Measurements from ENCODE around the gene NFE2L2. TPM values are rescaled to one million over a fixed set of nuclear protein-coding genes. Genes with fewer than 3 reads are reported as not detected.
A peak's percentile ranks its signal among the peaks of the same experiment; 100 is the strongest.

The NFE2L2 gene
- total and polyA plus RNA-seq, 9 of the 15 experiments (the other 6 are each of a cell fraction or from before 2014, with no cell fraction given) = 29.3 to 120 (median 59.3) TPM

- TF ChIP-seq ZBTB33 (CRISPR knock-in tag; IDR thresholded peaks at IDR 0.05) (peak; percentile 34; the same call in 1 of the 2 replicates), PHF20 (IDR thresholded peaks at IDR 0.05; ENCODE audit: partially characterized antibody) (no peak), RBM25 (IDR thresholded peaks at IDR 0.05; ENCODE audit: low read depth, low read length, severe bottlenecking) (peak; percentile 39), JUN (IDR thresholded peaks at IDR 0.05; ENCODE audit: borderline replicate concordance, low read depth, low read length) (no peak), JUN (CRISPR knock-in tag; IDR thresholded peaks at IDR 0.05; ENCODE audit: borderline replicate concordance) (peak; percentile 79; the same call in 1 of the 2 replicates), KHSRP (IDR thresholded peaks at IDR 0.05) (no peak), THAP7 (CRISPR knock-in tag; IDR thresholded peaks at IDR 0.05) (peak; percentile 44; the same call in 1 of the 2 replicates), GTF2E2 (tag; IDR thresholded peaks at IDR 0.05) (peak; percentile 59; the same call in 1 of the 2 replicates), CAMTA2 (CRISPR knock-in tag; conservative IDR thresholded peaks at IDR 0.05) (0 out of 2 replicates have a peak, but pooled peaks have one; percentile 32), HMGXB4 (CRISPR knock-in tag; IDR thresholded peaks at IDR 0.05) (0 out of 2 replicates have a peak, but pooled peaks have one; percentile 55), FOXP1 (CRISPR knock-in tag; IDR thresholded peaks at IDR 0.05) (peak; percentile 90), E2F3 (CRISPR knock-in tag; IDR thresholded peaks at IDR 0.05) (no peak), MAX (CRISPR knock-in tag; IDR thresholded peaks at IDR 0.05) (no peak; the same call in 1 of the 2 replicates), ZNF282 (CRISPR knock-in tag; IDR thresholded peaks at IDR 0.05) (peak; percentile 11; the same call in 1 of the 2 replicates), NRF1 (conservative IDR thresholded peaks at IDR 0.05 in 1 of 2, IDR thresholded peaks at IDR 0.05 in 1 of 2) (peak; percentile 86 to 87), SUPT5H (IDR thresholded peaks at IDR 0.05) (0 out of 2 replicates have a peak, but pooled peaks have one; percentile 8), CGGBP1 (CRISPR knock-in tag; IDR thresholded peaks at IDR 0.05) (0 out of 2 replicates have a peak, but pooled peaks have one; percentile 25), FOXA3 (CRISPR knock-in tag; conservative IDR thresholded peaks at IDR 0.05 in 1 of 2, IDR thresholded peaks at IDR 0.05 in 1 of 2) (0 out of 4 replicates have a peak, but pooled peaks of 1 of the 2 experiments have one; percentile 42), NR2F6 (CRISPR knock-in tag; IDR thresholded peaks at IDR 0.05) (0 out of 2 replicates have a peak, but pooled peaks have one; percentile 34), NUFIP1 (IDR thresholded peaks at IDR 0.05; ENCODE audit: partially characterized antibody) (no peak), MED1 (CRISPR knock-in tag; IDR thresholded peaks at IDR 0.05; ENCODE audit: borderline replicate concordance) (peak; percentile 74; the same call in 1 of the 2 replicates), ZBTB43 (CRISPR knock-in tag; IDR thresholded peaks at IDR 0.05) (peak; percentile 79; the same call in 1 of the 2 replicates)
Observed at GRCh38 chr2:177264209-177264692, 276 bp downstream of the NFE2L2 start (continued).

Data from K562 (cell line).